ENCODE measurements around the gene KIF5C.
A peak's percentile ranks its signal among the peaks of the same experiment; 100 is the strongest.

The KIF5C gene

DNA sequence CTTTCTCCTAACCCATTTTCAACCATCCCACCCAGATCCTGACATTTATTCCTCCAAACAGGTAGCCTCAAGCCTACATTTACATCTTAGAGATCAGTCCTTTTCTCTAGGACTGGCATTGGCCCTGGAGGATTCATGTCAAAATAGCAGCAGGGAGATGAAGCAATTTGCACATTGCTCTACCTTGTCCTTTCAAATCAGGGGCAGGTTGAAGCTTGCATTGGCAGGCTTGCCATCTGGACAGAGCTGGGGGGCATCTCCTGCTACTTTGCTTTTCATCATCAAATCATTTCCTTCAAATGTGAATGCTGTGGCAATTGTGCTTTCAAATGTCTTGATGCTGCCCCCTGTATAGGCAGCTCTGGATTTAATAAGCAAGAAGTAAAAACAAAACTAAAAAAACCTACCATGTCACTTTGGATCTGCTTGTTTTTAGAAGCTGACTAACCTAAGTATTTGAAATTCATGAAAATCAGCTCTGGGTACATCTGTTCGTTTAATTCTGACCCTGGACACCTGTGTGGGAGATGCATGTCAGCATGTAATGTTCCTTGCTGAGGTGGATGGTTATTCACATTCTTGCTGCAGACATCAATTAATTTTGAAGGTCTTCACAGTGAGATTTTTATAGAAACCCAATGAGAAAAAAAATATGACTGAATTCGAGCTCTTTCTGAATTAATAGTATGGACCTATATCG, 47.9 kb downstream of the KIF5C start:
- Histone ChIP-seq H4K20me1 (ENCODE audit: insufficient read depth, low read length, poor library complexity, severe bottlenecking) (no peaks in the 10 kb centered on the region), H3K79me2 (ENCODE audit: insufficient read depth, low read length) (no peaks in the 10 kb centered on the region), H3K27me3 (ENCODE audit: insufficient read depth, low read length, poor library complexity, severe bottlenecking) (no peaks in the 10 kb centered on the region), H3K4me3 (ENCODE audit: low read length, poor library complexity, severe bottlenecking) (no peak overlapping the region), H3K36me3 (ENCODE audit: insufficient read depth, low read length) (no peaks in the 10 kb centered on the region), H3K9me3 (ENCODE audit: insufficient read depth, low read depth, low read length) (no peaks in the 10 kb centered on the region), H3K9ac (ENCODE audit: low read depth, low read length, poor library complexity, severe bottlenecking) (no peak overlapping the region), H3K9me2 (replicated peaks; ENCODE audit: low read depth, low read length) (no peaks in the 10 kb centered on the region), H3F3A (ENCODE audit: low read depth) (no peaks in the 10 kb centered on the region), H3K4me2 (ENCODE audit: low read depth, low read length, poor library complexity, severe bottlenecking) (no peak overlapping the region), H2AFZ (ENCODE audit: low read length) (no peak overlapping the region), H3K4me1 (ENCODE audit: insufficient read depth, low read length, poor library complexity, severe bottlenecking) (no peaks in the 10 kb centered on the region)
- TF ChIP-seq, protein P1, sequence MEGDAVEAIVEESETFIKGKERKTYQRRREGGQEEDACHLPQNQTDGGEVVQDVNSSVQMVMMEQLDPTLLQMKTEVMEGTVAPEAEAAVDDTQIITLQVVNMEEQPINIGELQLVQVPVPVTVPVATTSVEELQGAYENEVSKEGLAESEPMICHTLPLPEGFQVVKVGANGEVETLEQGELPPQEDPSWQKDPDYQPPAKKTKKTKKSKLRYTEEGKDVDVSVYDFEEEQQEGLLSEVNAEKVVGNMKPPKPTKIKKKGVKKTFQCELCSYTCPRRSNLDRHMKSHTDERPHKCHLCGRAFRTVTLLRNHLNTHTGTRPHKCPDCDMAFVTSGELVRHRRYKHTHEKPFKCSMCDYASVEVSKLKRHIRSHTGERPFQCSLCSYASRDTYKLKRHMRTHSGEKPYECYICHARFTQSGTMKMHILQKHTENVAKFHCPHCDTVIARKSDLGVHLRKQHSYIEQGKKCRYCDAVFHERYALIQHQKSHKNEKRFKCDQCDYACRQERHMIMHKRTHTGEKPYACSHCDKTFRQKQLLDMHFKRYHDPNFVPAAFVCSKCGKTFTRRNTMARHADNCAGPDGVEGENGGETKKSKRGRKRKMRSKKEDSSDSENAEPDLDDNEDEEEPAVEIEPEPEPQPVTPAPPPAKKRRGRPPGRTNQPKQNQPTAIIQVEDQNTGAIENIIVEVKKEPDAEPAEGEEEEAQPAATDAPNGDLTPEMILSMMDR (conservative IDR thresholded peaks at IDR 0.05; ENCODE audit: low read length): no peak
- no peak for TF ChIP-seq EZH2phosphoT487 (IDR thresholded peaks at IDR 0.05; ENCODE audit: borderline replicate concordance)

DNA sequence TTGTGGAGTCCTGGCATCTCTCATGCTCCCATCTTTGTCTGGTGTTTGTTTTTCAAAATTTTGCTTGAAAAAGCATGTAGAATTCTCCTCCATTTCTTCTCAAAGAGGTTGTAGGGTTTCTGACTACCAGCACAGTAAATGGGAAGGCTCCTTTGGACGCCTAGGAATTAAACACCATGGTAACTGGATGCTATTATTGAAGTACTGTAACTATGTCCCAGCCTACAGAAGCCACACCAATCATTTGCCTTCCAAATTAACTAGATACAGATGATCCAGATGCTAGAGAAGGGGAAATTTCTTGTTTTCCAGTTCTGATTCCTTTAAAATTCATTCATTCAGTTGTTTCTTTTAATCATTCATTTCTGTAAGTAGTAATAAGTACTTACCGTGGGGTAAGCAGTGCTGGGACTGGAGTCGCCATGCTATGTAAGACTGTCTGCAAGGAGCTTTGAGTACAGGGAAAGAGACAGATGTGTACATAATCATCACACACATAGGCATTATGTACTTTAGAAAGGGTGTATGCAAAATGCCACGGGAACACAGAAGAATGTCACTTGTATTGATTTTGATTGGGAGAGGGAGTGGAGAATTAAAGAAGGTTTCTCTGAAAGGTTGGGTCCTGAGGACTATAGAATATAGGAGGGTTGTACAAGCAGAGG, 49.6 kb downstream of the KIF5C start:
- no peak overlapping the region for H3K9ac ChIP-seq (ENCODE audit: low read depth, low read length, poor library complexity, severe bottlenecking)
- H3K9me2 ChIP-seq (replicated peaks; ENCODE audit: low read depth, low read length): no peaks in the 10 kb centered on the region
- H4K20me1 ChIP-seq (ENCODE audit: insufficient read depth, low read length, poor library complexity, severe bottlenecking): no peaks in the 10 kb centered on the region
- H3K4me2 ChIP-seq (ENCODE audit: low read depth, low read length, poor library complexity, severe bottlenecking): no peak overlapping the region
- no peaks in the 10 kb centered on the region for H3K27me3 ChIP-seq (ENCODE audit: insufficient read depth, low read length, poor library complexity, severe bottlenecking)
- no peaks in the 10 kb centered on the region for H3K4me1 ChIP-seq (ENCODE audit: insufficient read depth, low read length, poor library complexity, severe bottlenecking)
- no peak overlapping the region for H3K4me3 ChIP-seq (ENCODE audit: low read length, poor library complexity, severe bottlenecking)
- H3K79me2 ChIP-seq (ENCODE audit: insufficient read depth, low read length): no peaks in the 10 kb centered on the region
- no peaks in the 10 kb centered on the region for H3K9me3 ChIP-seq (ENCODE audit: insufficient read depth, low read depth, low read length)
- H3F3A ChIP-seq (ENCODE audit: low read depth): no peaks in the 10 kb centered on the region
- no peaks in the 10 kb centered on the region for H3K36me3 ChIP-seq (ENCODE audit: insufficient read depth, low read length)
- H2AFZ ChIP-seq (ENCODE audit: low read length): no peak overlapping the region
- TF ChIP-seq EZH2phosphoT487 (IDR thresholded peaks at IDR 0.05; ENCODE audit: borderline replicate concordance): no peak
- TF ChIP-seq, protein P1 (conservative IDR thresholded peaks at IDR 0.05; ENCODE audit: low read length): no peak

DNA sequence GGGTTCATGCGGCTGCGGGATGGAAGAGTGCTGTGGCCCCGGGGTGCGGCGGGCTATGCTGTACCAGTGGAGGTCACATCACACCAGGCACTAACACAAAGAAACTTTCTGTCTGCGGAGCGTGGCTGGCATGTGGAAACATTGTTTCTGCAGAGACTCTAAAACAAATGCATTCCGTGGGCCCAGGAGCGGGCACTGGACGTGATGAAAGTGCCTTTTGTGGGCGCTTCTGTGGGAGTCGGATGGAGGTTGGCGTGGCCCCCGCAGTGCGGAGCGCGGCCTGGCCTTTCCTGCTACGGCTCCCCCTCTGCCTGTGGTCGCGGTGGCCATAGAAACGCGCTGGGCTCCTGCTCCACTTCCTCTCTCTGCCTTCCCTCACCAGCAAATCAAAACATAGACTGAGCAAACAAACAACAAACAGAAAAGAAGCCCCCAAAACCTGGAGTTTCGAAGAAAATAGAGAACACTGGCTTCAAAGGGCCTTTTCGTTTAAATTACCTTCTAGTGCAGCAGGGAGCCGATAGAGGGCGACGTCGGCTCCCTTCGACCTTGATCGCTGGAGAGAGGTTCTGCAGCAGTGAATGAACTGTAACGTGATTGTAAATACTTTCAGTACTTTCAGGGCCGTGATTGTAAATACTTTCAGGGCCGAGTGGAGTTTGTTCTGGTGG, 51.4 kb downstream of the KIF5C start:
- no peak for TF ChIP-seq EZH2phosphoT487 (IDR thresholded peaks at IDR 0.05; ENCODE audit: borderline replicate concordance)
- TF ChIP-seq, protein P1 (conservative IDR thresholded peaks at IDR 0.05; ENCODE audit: low read length): peak; percentile 81
- no peak overlapping the region for H3K4me2 ChIP-seq (ENCODE audit: low read depth, low read length, poor library complexity, severe bottlenecking)
- no peaks in the 10 kb centered on the region for H3K79me2 ChIP-seq (ENCODE audit: insufficient read depth, low read length)
- H3K9me2 ChIP-seq (replicated peaks; ENCODE audit: low read depth, low read length): no peaks in the 10 kb centered on the region
- no peaks in the 10 kb centered on the region for H3F3A ChIP-seq (ENCODE audit: low read depth)
- no peaks in the 10 kb centered on the region for H3K36me3 ChIP-seq (ENCODE audit: insufficient read depth, low read length)
- H3K9ac ChIP-seq (ENCODE audit: low read depth, low read length, poor library complexity, severe bottlenecking): no peak overlapping the region
- H2AFZ ChIP-seq (ENCODE audit: low read length): peak overlapping the region; percentile 70; the same call in 1 of the 2 replicates
- no peaks in the 10 kb centered on the region for H3K9me3 ChIP-seq (ENCODE audit: insufficient read depth, low read depth, low read length)
- no peaks in the 10 kb centered on the region for H3K27me3 ChIP-seq (ENCODE audit: insufficient read depth, low read length, poor library complexity, severe bottlenecking)
- H3K4me3 ChIP-seq (ENCODE audit: low read length, poor library complexity, severe bottlenecking): no peak overlapping the region
- no peaks in the 10 kb centered on the region for H4K20me1 ChIP-seq (ENCODE audit: insufficient read depth, low read length, poor library complexity, severe bottlenecking)
- no peaks in the 10 kb centered on the region for H3K4me1 ChIP-seq (ENCODE audit: insufficient read depth, low read length, poor library complexity, severe bottlenecking)
